ENCODE measurements around the gene FBXO47.

Gene FBXO47

GRCh38 chr17:38898291-38898679 is 68.9 kb downstream of the FBXO47 start:
- no peak for TF ChIP-seq CTCF (IDR thresholded peaks at IDR 0.05; ENCODE audit: extremely low read depth, missing control alignments)
- no peak for DNase-seq (ENCODE audit: low spot score)

GRCh38 chr17:38897671-38898290 is 69.4 kb downstream of the FBXO47 start:
- TF ChIP-seq CTCF (IDR thresholded peaks at IDR 0.05; ENCODE audit: extremely low read depth, missing control alignments): no peak
- no peak for DNase-seq (ENCODE audit: low spot score)

- TF ChIP-seq CTCF (IDR thresholded peaks at IDR 0.05; ENCODE audit: extremely low read depth, missing control alignments): no peak
Observed at GRCh38 chr17:38897176-38897575, 70.0 kb downstream of the FBXO47 start.

GRCh38 chr17:38896346-38896954 is 70.8 kb downstream of the FBXO47 start:
- TF ChIP-seq CTCF (IDR thresholded peaks at IDR 0.05; ENCODE audit: extremely low read depth, missing control alignments): no peak
- DNase-seq (ENCODE audit: low spot score): no peak

More at GRCh38 chr17:38897176-38897575, 70.0 kb downstream of the FBXO47 start:
- no peak for DNase-seq (ENCODE audit: low spot score)

DNA sequence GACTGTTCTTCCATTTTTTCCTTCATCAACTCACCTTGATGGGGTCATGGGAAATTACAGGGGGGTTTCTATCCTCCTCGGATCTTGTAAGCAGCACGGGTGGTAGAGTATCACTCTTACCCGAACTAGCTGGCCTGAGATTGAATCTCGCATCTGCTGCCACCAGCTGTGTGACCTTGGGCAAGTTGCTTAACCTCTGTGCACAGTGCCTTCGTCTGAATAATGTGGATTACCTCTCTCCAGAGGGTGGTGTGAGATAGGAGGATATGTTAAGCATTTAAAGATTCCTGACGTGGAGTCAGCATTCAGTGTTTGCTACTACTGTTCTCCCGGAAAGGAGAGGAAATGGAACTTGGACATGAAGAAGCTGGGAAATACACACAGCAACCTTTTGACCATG is 72.9 kb downstream of the FBXO47 start:
- TF ChIP-seq CTCF (IDR thresholded peaks at IDR 0.05; ENCODE audit: extremely low read depth, missing control alignments): no peak
- no peak for DNase-seq (ENCODE audit: low spot score)

DNA sequence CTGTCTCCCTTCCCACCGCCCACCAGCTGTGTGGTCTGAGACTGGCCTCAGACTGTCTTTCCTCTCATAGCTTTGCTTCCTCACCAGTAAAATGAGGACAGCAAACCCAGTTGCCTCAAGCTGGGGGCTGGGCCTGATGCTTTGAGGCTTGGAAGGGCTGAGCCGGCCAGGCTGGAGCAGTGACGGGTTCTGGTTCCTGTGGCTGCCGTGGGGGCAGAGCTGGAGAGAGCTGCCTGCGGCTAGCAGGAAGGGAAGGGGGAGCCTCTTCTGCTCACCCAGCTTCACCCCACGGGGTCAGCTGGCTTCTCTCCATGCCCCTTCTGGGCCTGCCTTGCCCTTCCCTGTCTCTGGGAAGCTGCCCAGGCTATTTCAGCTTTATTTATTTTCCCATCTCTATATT is 73.6 kb downstream of the FBXO47 start:
- TF ChIP-seq CTCF (IDR thresholded peaks at IDR 0.05; ENCODE audit: extremely low read depth, missing control alignments): no peak
- no peak for DNase-seq (ENCODE audit: low spot score)

DNA sequence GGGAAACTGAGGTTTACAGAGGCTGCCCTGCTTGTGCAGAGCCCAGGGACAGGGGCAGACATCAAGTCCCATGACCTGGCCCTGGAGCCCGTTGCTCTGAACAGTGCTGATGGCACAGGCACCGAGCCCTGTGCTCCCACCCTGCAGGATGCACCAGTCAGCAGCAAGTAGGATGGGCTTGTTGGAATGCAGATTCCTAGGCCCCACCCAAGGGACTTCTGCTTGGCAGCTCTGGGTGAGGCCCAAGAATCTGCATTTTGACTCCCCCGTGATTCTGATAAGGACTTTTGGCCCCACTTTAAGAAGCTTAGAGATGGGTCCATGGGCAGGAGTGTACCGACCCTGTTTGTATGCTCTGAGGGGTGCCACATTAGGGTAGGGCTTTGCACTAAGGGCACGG is 74.1 kb downstream of the FBXO47 start:
- DNase-seq (ENCODE audit: low spot score): no peak
- TF ChIP-seq CTCF (IDR thresholded peaks at IDR 0.05; ENCODE audit: extremely low read depth, missing control alignments): no peak
